Measurements from ENCODE around the gene AFAP1.

The AFAP1 gene

GRCh38 chr4:7801001-7801400, 138.7 kb downstream of the AFAP1 start:
- Histone ChIP-seq H3K4me3 (ENCODE audit: insufficient read length, low read depth) (no peak overlapping the region), H3K36me3 (ENCODE audit: insufficient read depth, insufficient read length, low read length) (peaks cover 60% of the 10 kb centered on the region), H3K9ac (ENCODE audit: insufficient read length, low read depth) (no peak overlapping the region), H3K9me3 (ENCODE audit: insufficient read depth, low read length) (peaks cover 13% of the 10 kb centered on the region; the same call in 1 of the 2 replicates), H3K27me3 (ENCODE audit: insufficient read depth, insufficient read length) (no peaks in the 10 kb centered on the region), H3K4me1 (ENCODE audit: insufficient read depth, insufficient read length) (peaks cover under 1% of the 10 kb centered on the region)
- TF ChIP-seq ZNF274 (IDR thresholded peaks at IDR 0.05; ENCODE audit: low read depth, low read length) (no peak), YY1 (IDR thresholded peaks at IDR 0.05; ENCODE audit: insufficient read depth, insufficient read length) (no peak), SUZ12 (IDR thresholded peaks at IDR 0.05; ENCODE audit: extremely low read depth, insufficient read depth, insufficient read length) (no peak)
- no peak for DNase-seq (ENCODE audit: low read depth, low spot score)

DNA sequence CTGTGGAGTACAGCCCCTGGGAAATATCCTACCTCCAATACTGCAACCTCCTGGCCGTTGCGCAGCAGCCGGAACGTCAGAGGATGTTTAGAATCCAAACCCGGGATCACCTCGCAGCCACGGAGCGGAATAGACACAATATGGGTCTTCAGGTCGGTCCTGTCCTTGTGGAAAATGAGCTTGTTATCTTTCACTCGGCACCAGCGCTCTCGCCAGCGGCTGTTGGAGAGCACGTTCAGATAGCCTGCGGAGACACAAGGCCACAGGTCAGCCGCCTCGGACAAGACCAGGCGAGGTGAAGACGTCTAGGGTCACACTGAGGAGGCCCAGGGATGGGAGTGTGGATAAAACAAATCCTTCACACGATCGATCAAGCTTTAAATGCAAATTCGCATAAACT, 139.3 kb downstream of the AFAP1 start:
- no peak overlapping the region for H3K4me3 ChIP-seq (ENCODE audit: insufficient read length, low read depth)
- H3K27me3 ChIP-seq (ENCODE audit: insufficient read depth, insufficient read length): no peaks in the 10 kb centered on the region
- peaks cover 13% of the 10 kb centered on the region; the same call in 1 of the 2 replicates for H3K9me3 ChIP-seq (ENCODE audit: insufficient read depth, low read length)
- TF ChIP-seq SUZ12 (IDR thresholded peaks at IDR 0.05; ENCODE audit: extremely low read depth, insufficient read depth, insufficient read length) (no peak), ZNF274 (IDR thresholded peaks at IDR 0.05; ENCODE audit: low read depth, low read length) (no peak), YY1 (IDR thresholded peaks at IDR 0.05; ENCODE audit: insufficient read depth, insufficient read length) (no peak)
- H3K4me1 ChIP-seq (ENCODE audit: insufficient read depth, insufficient read length): no peaks in the 10 kb centered on the region
- no peak overlapping the region for H3K9ac ChIP-seq (ENCODE audit: insufficient read length, low read depth)
- DNase-seq (ENCODE audit: low read depth, low spot score): no peak
- peaks cover 62% of the 10 kb centered on the region for H3K36me3 ChIP-seq (ENCODE audit: insufficient read depth, insufficient read length, low read length)

- H3K4me3 ChIP-seq (ENCODE audit: insufficient read length, low read depth): no peak overlapping the region
- no peak for DNase-seq (ENCODE audit: low read depth, low spot score)
- H3K36me3 ChIP-seq (ENCODE audit: insufficient read depth, insufficient read length, low read length): peaks cover 59% of the 10 kb centered on the region
- no peak overlapping the region for H3K9ac ChIP-seq (ENCODE audit: insufficient read length, low read depth)
- TF ChIP-seq ZNF274 (IDR thresholded peaks at IDR 0.05; ENCODE audit: low read depth, low read length) (no peak), YY1 (IDR thresholded peaks at IDR 0.05; ENCODE audit: insufficient read depth, insufficient read length) (no peak), SUZ12 (IDR thresholded peaks at IDR 0.05; ENCODE audit: extremely low read depth, insufficient read depth, insufficient read length) (no peak)
- H3K4me1 ChIP-seq (ENCODE audit: insufficient read depth, insufficient read length): no peaks in the 10 kb centered on the region
- H3K27me3 ChIP-seq (ENCODE audit: insufficient read depth, insufficient read length): no peaks in the 10 kb centered on the region
- H3K9me3 ChIP-seq (ENCODE audit: insufficient read depth, low read length): peaks cover 13% of the 10 kb centered on the region; the same call in 1 of the 2 replicates
Observed at GRCh38 chr4:7799736-7800135, 139.9 kb downstream of the AFAP1 start.

GRCh38 chr4:7799306-7799705, 140.4 kb downstream of the AFAP1 start:
- Histone ChIP-seq H3K4me3 (ENCODE audit: insufficient read length, low read depth) (no peak overlapping the region), H3K27me3 (ENCODE audit: insufficient read depth, insufficient read length) (no peaks in the 10 kb centered on the region), H3K4me1 (ENCODE audit: insufficient read depth, insufficient read length) (no peaks in the 10 kb centered on the region), H3K9ac (ENCODE audit: insufficient read length, low read depth) (no peak overlapping the region), H3K9me3 (ENCODE audit: insufficient read depth, low read length) (peaks cover 13% of the 10 kb centered on the region; the same call in 1 of the 2 replicates), H3K36me3 (ENCODE audit: insufficient read depth, insufficient read length, low read length) (peaks cover 55% of the 10 kb centered on the region)
- no peak for DNase-seq (ENCODE audit: low read depth, low spot score)
- TF ChIP-seq SUZ12 (IDR thresholded peaks at IDR 0.05; ENCODE audit: extremely low read depth, insufficient read depth, insufficient read length) (no peak), YY1 (IDR thresholded peaks at IDR 0.05; ENCODE audit: insufficient read depth, insufficient read length) (no peak), ZNF274 (IDR thresholded peaks at IDR 0.05; ENCODE audit: low read depth, low read length) (no peak)

DNA sequence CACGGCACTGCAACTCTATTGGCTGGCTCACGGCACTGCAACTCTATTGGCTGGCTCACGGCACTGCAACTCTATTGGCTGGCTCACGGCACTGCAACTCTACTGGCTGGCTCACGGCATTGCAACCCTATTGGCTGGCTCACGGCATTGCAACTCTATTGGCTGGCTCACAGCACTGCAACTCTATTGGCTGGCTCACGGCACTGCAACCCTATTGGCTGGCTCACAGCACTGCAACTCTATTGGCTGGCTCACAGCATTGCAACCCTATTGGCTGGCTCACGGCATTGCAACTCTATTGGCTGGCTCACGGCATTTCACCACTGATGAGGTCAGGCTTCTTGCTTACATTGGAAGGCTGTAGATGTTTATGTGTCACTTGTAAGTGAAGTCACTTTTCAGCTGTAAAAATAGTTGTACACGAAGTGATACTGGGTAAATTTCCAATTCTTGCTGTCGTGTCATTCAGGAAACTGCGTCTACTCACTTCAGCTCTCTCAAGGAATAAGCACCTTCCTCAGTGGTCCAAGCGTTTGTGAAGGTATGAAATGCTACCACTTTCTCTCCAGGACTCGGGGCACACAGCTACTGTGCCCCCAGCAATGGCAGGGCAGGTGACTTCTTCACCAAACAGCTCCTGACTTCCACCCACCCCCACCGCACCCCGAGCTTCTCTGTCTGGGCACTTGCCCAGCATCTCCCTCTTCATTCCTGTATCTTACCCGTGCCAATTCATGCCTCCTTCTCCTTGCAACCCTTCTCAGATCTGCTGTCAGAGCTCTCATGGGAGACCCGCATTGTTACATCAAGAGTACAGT, 141.3 kb downstream of the AFAP1 start:
- Histone ChIP-seq H3K4me3 (ENCODE audit: insufficient read length, low read depth) (no peak overlapping the region), H3K9ac (ENCODE audit: insufficient read length, low read depth) (no peak overlapping the region), H3K9me3 (ENCODE audit: insufficient read depth, low read length) (peaks cover 13% of the 10 kb centered on the region; the same call in 1 of the 2 replicates), H3K4me1 (ENCODE audit: insufficient read depth, insufficient read length) (no peaks in the 10 kb centered on the region), H3K27me3 (ENCODE audit: insufficient read depth, insufficient read length) (no peaks in the 10 kb centered on the region), H3K36me3 (ENCODE audit: insufficient read depth, insufficient read length, low read length) (peaks cover 59% of the 10 kb centered on the region)
- DNase-seq (ENCODE audit: low read depth, low spot score): no peak
- TF ChIP-seq ZNF274 (IDR thresholded peaks at IDR 0.05; ENCODE audit: low read depth, low read length): no peak
- no peak for TF ChIP-seq YY1 (IDR thresholded peaks at IDR 0.05; ENCODE audit: insufficient read depth, insufficient read length)
- no peak for TF ChIP-seq SUZ12 (IDR thresholded peaks at IDR 0.05; ENCODE audit: extremely low read depth, insufficient read depth, insufficient read length)

GRCh38 chr4:7797330-7797729, 142.3 kb downstream of the AFAP1 start:
- no peak for DNase-seq (ENCODE audit: low read depth, low spot score)
- H3K9me3 ChIP-seq (ENCODE audit: insufficient read depth, low read length): peaks cover 13% of the 10 kb centered on the region; the same call in 1 of the 2 replicates
- H3K27me3 ChIP-seq (ENCODE audit: insufficient read depth, insufficient read length): no peaks in the 10 kb centered on the region
- no peak overlapping the region for H3K4me3 ChIP-seq (ENCODE audit: insufficient read length, low read depth)
- no peak overlapping the region for H3K9ac ChIP-seq (ENCODE audit: insufficient read length, low read depth)
- H3K4me1 ChIP-seq (ENCODE audit: insufficient read depth, insufficient read length): no peaks in the 10 kb centered on the region
- no peak for TF ChIP-seq YY1 (IDR thresholded peaks at IDR 0.05; ENCODE audit: insufficient read depth, insufficient read length)
- TF ChIP-seq ZNF274 (IDR thresholded peaks at IDR 0.05; ENCODE audit: low read depth, low read length): no peak
- TF ChIP-seq SUZ12 (IDR thresholded peaks at IDR 0.05; ENCODE audit: extremely low read depth, insufficient read depth, insufficient read length): no peak
- peaks cover 62% of the 10 kb centered on the region for H3K36me3 ChIP-seq (ENCODE audit: insufficient read depth, insufficient read length, low read length)

DNA sequence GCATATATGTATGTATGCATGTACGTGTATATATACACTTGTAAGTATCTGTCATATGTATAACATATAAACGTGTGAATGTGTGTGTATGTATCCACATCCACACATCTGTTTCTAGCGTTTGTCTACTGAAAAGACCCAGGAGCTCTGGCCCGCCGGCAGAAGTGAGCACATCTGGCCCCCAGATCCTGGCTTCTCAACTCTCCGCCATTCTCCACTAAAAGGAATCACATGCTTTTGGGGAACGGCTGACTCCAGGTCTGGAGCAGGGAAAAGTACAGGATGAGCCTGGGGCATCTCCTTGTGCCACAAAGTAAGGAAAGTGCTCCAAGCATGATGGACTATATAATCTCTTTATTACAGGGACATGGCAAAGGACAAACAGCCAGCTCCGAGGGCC, 143.7 kb downstream of the AFAP1 start:
- no peak for DNase-seq (ENCODE audit: low read depth, low spot score)
- Histone ChIP-seq H3K27me3 (ENCODE audit: insufficient read depth, insufficient read length) (no peaks in the 10 kb centered on the region), H3K4me3 (ENCODE audit: insufficient read length, low read depth) (no peak overlapping the region), H3K36me3 (ENCODE audit: insufficient read depth, insufficient read length, low read length) (peaks cover 67% of the 10 kb centered on the region), H3K9me3 (ENCODE audit: insufficient read depth, low read length) (peaks cover 13% of the 10 kb centered on the region; the same call in 1 of the 2 replicates), H3K9ac (ENCODE audit: insufficient read length, low read depth) (no peak overlapping the region), H3K4me1 (ENCODE audit: insufficient read depth, insufficient read length) (no peaks in the 10 kb centered on the region)
- TF ChIP-seq SUZ12 (IDR thresholded peaks at IDR 0.05; ENCODE audit: extremely low read depth, insufficient read depth, insufficient read length) (no peak), ZNF274 (IDR thresholded peaks at IDR 0.05; ENCODE audit: low read depth, low read length) (no peak), YY1 (IDR thresholded peaks at IDR 0.05; ENCODE audit: insufficient read depth, insufficient read length) (no peak)
